ENCODE results near the gene EPS15.
"Not testable (repeated sequence)": the region's sequence is repeated elsewhere in the genome, so short reads cannot be mapped to it uniquely, and the experiment has no call there.

Gene EPS15

DNA sequence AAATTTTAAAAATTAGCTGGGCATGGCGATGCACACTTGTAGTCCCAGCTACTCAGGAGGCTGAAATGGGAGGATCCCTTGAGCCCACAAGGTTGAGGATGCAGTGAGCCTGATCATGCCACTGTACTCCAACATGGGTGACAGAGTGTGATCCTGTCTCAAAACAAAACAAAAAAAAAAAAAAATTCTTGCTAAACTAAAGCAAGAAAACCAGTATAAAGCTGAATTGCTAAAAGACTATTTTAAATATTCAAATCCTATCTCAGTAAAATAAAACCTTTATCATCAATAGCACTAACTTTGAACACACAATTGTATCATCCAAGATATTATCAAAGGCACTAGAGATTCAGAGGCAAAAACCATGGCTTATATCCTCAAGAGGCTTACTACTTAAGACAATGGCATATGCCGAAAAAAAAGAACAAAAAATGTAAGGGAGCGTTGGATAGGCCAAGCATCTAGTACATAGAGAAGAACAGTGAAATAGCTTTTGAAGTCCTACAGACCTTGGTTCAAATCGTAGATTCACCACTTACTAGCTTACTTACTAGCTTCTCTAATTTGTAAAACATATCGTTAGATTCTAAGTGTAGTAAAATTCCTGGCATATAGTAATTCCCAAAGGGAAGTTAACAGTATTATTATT lies 3.6 kb downstream of the EPS15 start:
- DNase-seq (ENCODE audit: low read depth, low spot score), result no peak
- WGBS (ENCODE audit: insufficient coverage, insufficient read length), result no CpG with 5 or more reads among the region's 5 CpGs
- no peaks in the 10 kb centered on the region for H3K9me3 ChIP-seq (ENCODE audit: control insufficient read depth, insufficient read depth, low read length)
- H3K4me1 ChIP-seq (ENCODE audit: control insufficient read depth, insufficient read depth, low read length), result no peaks in the 10 kb centered on the region
- no peaks in the 10 kb centered on the region for H3K36me3 ChIP-seq (ENCODE audit: control insufficient read depth, insufficient read depth, low read length)
- H3K4me3 ChIP-seq (ENCODE audit: low read length), result no peak overlapping the region
- H3K27me3 ChIP-seq (ENCODE audit: control insufficient read depth, insufficient read depth, low read length), result no peaks in the 10 kb centered on the region
- no peak overlapping the region for H3K27ac ChIP-seq (ENCODE audit: low read length)

DNA sequence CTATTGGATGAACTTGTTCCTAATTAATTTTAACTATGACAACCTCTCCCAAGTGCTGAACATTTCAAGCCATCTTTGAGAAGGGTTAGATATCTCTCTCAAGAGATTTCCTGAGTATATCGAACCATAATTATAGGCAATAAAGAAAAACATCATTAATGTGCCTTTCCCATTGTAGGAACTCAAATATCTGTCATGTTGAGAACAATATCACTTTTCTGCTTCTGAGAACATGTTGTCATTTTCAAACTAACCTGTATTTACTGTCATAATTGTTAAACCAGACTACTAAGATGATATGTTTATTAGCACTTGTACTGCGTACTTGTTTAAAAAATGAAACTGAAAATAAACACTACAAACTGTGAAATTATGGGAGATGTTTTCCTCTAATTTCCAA lies 4.3 kb downstream of the EPS15 start:
- H3K36me3 ChIP-seq (ENCODE audit: control insufficient read depth, insufficient read depth, low read length), result no peaks in the 10 kb centered on the region
- H3K4me3 ChIP-seq (ENCODE audit: low read length), result no peak overlapping the region
- H3K27me3 ChIP-seq (ENCODE audit: control insufficient read depth, insufficient read depth, low read length), result no peaks in the 10 kb centered on the region
- no peaks in the 10 kb centered on the region for H3K4me1 ChIP-seq (ENCODE audit: control insufficient read depth, insufficient read depth, low read length)
- no peaks in the 10 kb centered on the region for H3K9me3 ChIP-seq (ENCODE audit: control insufficient read depth, insufficient read depth, low read length)
- H3K27ac ChIP-seq (ENCODE audit: low read length), result no peak overlapping the region
- DNase-seq (ENCODE audit: low read depth, low spot score), result no peak
- no CpG with 5 or more reads among the region's 2 CpGs for WGBS (ENCODE audit: insufficient coverage, insufficient read length)

DNA sequence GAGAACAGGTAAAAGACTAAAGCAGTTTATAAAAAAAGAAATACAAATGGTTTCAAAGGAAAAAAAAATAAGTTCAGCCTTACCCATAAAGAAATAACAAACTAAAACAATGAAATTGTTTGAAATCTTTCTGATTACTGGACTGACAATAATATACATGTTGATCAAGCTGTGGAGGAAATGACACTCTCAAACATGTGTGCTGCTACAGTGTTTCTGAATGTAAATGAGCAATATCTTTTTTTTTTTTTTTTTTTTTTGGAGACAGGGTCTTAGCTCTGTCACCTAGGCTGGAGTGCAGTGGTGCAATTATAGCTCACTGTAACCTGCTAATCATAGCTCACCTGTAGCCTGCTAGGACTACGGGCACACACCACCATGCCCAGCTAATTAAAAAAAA lies 6.5 kb downstream of the EPS15 start:
- Histone ChIP-seq H3K4me1 (ENCODE audit: control insufficient read depth, insufficient read depth, low read length) (no peaks in the 10 kb centered on the region), H3K27me3 (ENCODE audit: control insufficient read depth, insufficient read depth, low read length) (no peaks in the 10 kb centered on the region), H3K9me3 (ENCODE audit: control insufficient read depth, insufficient read depth, low read length) (no peaks in the 10 kb centered on the region), H3K4me3 (ENCODE audit: low read length) (no peak overlapping the region), H3K27ac (ENCODE audit: low read length) (no peak overlapping the region), H3K36me3 (ENCODE audit: control insufficient read depth, insufficient read depth, low read length) (no peaks in the 10 kb centered on the region)
- WGBS (ENCODE audit: insufficient coverage, insufficient read length), result no CpG with 5 or more reads among the region's 1 CpG
- DNase-seq (ENCODE audit: low read depth, low spot score), result no peak

DNA sequence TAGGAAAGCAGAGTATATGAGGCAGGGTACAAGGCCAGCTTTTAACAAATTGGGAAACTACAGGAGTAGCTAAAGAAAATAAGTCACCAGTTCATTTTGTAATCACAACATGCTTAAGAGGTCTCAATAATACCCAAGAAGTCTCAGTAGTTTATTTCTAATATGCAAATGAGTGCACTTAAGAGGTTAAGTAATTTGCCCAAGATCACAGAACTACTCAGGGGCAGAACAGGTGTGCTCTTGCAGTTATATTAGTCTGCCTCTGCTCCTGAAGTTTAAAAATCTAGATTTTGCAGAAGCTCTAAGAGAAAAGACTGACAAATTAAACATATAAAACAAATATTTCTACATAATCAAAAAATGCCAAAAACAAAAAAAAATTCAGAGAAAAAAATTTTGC lies 6.9 kb downstream of the EPS15 start:
- no peak for DNase-seq (ENCODE audit: low read depth, low spot score)
- H3K4me1 ChIP-seq (ENCODE audit: control insufficient read depth, insufficient read depth, low read length), result no peaks in the 10 kb centered on the region
- H3K9me3 ChIP-seq (ENCODE audit: control insufficient read depth, insufficient read depth, low read length), result no peaks in the 10 kb centered on the region
- no peak overlapping the region for H3K27ac ChIP-seq (ENCODE audit: low read length)
- H3K36me3 ChIP-seq (ENCODE audit: control insufficient read depth, insufficient read depth, low read length), result no peaks in the 10 kb centered on the region
- no peaks in the 10 kb centered on the region for H3K27me3 ChIP-seq (ENCODE audit: control insufficient read depth, insufficient read depth, low read length)
- H3K4me3 ChIP-seq (ENCODE audit: low read length), result no peak overlapping the region

DNA sequence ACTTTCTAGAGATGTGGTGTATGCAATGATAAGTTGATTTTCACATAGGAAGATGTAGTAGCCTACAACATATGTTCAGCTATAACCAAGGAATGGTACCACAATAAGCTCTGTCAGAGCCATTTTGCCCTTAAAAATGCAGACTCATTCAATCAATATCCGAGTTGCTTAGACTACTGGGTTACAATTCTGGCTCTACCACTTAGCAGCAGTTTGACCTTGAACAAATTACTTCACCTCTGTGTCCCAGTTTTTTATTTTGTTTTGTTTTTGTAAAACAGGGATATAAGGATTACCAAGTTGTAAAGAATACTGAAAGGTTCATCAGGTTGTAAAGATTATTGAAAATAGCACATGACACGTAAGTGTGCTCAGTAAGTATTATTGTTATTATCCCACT lies 9.3 kb downstream of the EPS15 start:
- Histone ChIP-seq H3K36me3 (ENCODE audit: control insufficient read depth, insufficient read depth, low read length) (no peaks in the 10 kb centered on the region), H3K4me3 (ENCODE audit: low read length) (no peak overlapping the region), H3K9me3 (ENCODE audit: control insufficient read depth, insufficient read depth, low read length) (no peaks in the 10 kb centered on the region), H3K4me1 (ENCODE audit: control insufficient read depth, insufficient read depth, low read length) (no peaks in the 10 kb centered on the region), H3K27ac (ENCODE audit: low read length) (no peak overlapping the region), H3K27me3 (ENCODE audit: control insufficient read depth, insufficient read depth, low read length) (no peaks in the 10 kb centered on the region)
- no peak for DNase-seq (ENCODE audit: low read depth, low spot score)
- WGBS (ENCODE audit: insufficient coverage, insufficient read length), result no CpG with 5 or more reads among the region's 2 CpGs

DNA sequence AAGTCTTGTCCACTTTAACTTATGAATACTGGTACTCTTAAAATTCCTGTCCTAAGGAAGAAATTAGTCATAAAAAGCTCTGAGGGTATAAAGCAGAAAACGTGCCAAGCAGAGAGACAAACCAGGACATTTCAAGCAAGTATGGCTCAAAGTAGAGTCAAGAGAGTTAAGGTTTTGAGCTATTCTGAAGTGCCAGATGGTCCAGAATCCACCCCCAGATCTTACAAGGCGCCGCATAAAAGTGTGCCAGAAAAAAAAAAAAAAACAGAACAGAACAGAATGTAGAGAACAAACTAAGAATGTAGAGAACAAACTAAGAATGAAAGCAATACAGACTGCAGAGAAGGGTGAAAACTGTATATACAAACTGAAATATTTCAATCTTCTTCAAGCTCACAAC lies 12.5 kb downstream of the EPS15 start:
- no CpG with 5 or more reads among the region's 3 CpGs for WGBS (ENCODE audit: insufficient coverage, insufficient read length)
- no peak overlapping the region for H3K27ac ChIP-seq (ENCODE audit: low read length)

DNA sequence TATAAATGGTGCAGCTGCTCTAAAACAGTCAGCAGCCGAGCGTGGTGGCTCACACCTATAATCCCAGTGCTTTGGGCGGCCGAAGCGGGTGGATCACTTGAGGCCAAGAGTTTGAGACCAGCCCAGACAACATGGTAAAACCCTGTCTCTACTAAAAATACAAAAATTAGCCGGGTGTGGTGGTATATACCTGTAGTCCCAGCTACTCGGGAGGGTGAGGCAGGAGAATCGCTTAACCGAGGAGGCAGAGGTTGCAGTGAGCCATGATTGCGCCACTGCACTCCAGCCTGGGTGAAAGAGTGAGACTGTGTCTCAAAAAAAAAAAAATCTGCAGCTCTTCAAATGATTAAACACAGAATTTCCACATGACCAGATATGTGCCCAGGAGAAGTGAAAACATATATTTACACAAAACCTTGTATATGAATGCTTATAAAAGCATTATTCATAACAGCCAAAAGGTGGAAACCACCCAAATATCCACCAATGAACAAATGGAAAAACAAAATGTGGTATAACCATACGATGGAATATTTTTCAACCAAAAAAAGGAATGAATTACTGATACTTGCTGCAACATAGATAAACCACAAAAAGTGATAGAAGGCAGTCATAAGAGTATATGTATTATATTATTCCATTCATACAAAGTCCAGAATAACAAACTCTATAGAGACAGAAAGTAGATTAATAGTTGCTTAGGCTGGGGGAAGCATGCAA lies 14.1 kb downstream of the EPS15 start:
- Histone ChIP-seq H3K27ac (ENCODE audit: low read length) (no peak overlapping the region), H3K4me3 (ENCODE audit: low read length) (no peak overlapping the region), H3K27me3 (ENCODE audit: control insufficient read depth, insufficient read depth, low read length) (no peaks in the 10 kb centered on the region), H3K4me1 (ENCODE audit: control insufficient read depth, insufficient read depth, low read length) (no peaks in the 10 kb centered on the region), H3K36me3 (ENCODE audit: control insufficient read depth, insufficient read depth, low read length) (no peaks in the 10 kb centered on the region), H3K9me3 (ENCODE audit: control insufficient read depth, insufficient read depth, low read length) (no peaks in the 10 kb centered on the region)
- WGBS (ENCODE audit: insufficient coverage, insufficient read length), result no CpG with 5 or more reads among the region's 11 CpGs
- DNase-seq (ENCODE audit: low read depth, low spot score), result no peak

More for the DNA sequence above, 12.5 kb downstream of the EPS15 start:
- H3K9me3 ChIP-seq (ENCODE audit: control insufficient read depth, insufficient read depth, low read length), result no peaks in the 10 kb centered on the region
- no peaks in the 10 kb centered on the region for H3K27me3 ChIP-seq (ENCODE audit: control insufficient read depth, insufficient read depth, low read length)
- H3K4me3 ChIP-seq (ENCODE audit: low read length), result no peak overlapping the region
- H3K4me1 ChIP-seq (ENCODE audit: control insufficient read depth, insufficient read depth, low read length), result no peaks in the 10 kb centered on the region
- DNase-seq (ENCODE audit: low read depth, low spot score), result no peak
- no peaks in the 10 kb centered on the region for H3K36me3 ChIP-seq (ENCODE audit: control insufficient read depth, insufficient read depth, low read length)

DNA sequence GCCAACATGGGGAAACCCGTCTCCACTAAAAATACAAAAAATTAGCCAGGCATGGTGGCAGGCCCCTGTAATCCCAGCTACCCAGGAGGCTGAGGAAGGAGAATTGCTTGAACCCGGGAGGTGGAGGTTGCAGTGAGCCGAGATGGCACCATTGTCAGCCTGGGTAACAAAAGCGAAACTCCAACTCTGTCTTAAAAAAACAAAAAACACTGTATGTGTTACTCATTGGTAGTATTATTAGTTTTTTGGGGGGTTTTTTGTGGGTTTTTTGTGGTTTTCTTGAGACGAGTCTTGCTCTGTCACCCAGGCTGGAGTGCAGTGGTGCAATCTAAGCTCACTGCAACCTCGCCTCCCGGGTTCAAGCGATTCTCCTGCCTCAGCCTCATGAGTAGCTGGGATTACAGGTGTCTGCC lies 17.8 kb downstream of the EPS15 start:
- no CpG with 5 or more reads among the region's 8 CpGs for WGBS (ENCODE audit: insufficient coverage, insufficient read length)
- not testable (repeated sequence) for H3K27me3 ChIP-seq (ENCODE audit: control insufficient read depth, insufficient read depth, low read length); H3K4me3 ChIP-seq (ENCODE audit: low read length); H3K36me3 ChIP-seq (ENCODE audit: control insufficient read depth, insufficient read depth, low read length); DNase-seq (ENCODE audit: low read depth, low spot score); H3K9me3 ChIP-seq (ENCODE audit: control insufficient read depth, insufficient read depth, low read length); H3K4me1 ChIP-seq (ENCODE audit: control insufficient read depth, insufficient read depth, low read length); H3K27ac ChIP-seq (ENCODE audit: low read length)

DNA sequence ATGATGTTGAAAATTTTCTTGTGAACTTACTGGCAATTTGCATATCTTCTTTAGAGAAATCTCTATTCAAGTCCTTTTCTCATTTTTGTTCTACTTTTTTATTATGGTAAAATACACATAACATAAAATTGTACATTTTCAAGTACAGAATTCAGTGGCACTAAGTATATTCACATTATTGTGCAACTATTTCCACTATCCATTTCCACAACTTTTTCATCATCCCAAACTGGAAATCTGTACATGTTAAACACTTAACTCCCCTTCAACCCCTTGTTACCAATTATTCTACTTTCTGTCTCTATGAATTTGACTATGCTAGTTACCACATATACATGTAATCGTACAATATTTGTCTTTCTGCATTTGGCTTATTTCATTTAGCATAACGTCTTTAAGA lies 19.4 kb downstream of the EPS15 start:
- no peak overlapping the region for H3K4me3 ChIP-seq (ENCODE audit: low read length)

DNA sequence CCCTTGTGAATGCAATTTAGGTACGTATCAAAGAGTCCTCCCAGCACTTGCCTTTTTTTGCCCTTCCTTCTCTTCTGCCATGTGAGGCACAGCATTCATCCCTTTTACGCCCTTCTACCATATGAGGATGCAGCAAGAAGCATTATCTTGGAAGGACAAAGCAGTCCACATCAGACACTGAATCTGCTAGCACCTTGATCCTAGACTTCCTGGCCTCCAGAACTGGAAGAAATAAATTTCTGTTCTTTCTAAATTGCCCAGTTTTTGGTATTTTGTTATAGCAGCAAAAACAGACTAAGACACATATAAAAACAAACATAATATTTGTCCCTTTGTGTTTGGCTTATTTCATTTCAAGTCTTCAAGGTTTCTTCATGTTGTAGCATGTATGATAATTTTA lies 20.1 kb downstream of the EPS15 start:
- WGBS (ENCODE audit: insufficient coverage, insufficient read length), result no CpG with 5 or more reads among the region's 2 CpGs
- no peaks in the 10 kb centered on the region for H3K4me1 ChIP-seq (ENCODE audit: control insufficient read depth, insufficient read depth, low read length)
- H3K27ac ChIP-seq (ENCODE audit: low read length), result no peak overlapping the region
- H3K9me3 ChIP-seq (ENCODE audit: control insufficient read depth, insufficient read depth, low read length), result no peaks in the 10 kb centered on the region
- H3K27me3 ChIP-seq (ENCODE audit: control insufficient read depth, insufficient read depth, low read length), result no peaks in the 10 kb centered on the region
- DNase-seq (ENCODE audit: low read depth, low spot score), result no peak
- H3K36me3 ChIP-seq (ENCODE audit: control insufficient read depth, insufficient read depth, low read length), result no peaks in the 10 kb centered on the region
- no peak overlapping the region for H3K4me3 ChIP-seq (ENCODE audit: low read length)

More for the DNA sequence above, 19.4 kb downstream of the EPS15 start:
- no peak for DNase-seq (ENCODE audit: low read depth, low spot score)
- H3K27me3 ChIP-seq (ENCODE audit: control insufficient read depth, insufficient read depth, low read length), result no peaks in the 10 kb centered on the region
- H3K4me1 ChIP-seq (ENCODE audit: control insufficient read depth, insufficient read depth, low read length), result no peaks in the 10 kb centered on the region
- no CpG with 5 or more reads among the region's 2 CpGs for WGBS (ENCODE audit: insufficient coverage, insufficient read length)
- no peak overlapping the region for H3K27ac ChIP-seq (ENCODE audit: low read length)
- no peaks in the 10 kb centered on the region for H3K36me3 ChIP-seq (ENCODE audit: control insufficient read depth, insufficient read depth, low read length)
- no peaks in the 10 kb centered on the region for H3K9me3 ChIP-seq (ENCODE audit: control insufficient read depth, insufficient read depth, low read length)

DNA sequence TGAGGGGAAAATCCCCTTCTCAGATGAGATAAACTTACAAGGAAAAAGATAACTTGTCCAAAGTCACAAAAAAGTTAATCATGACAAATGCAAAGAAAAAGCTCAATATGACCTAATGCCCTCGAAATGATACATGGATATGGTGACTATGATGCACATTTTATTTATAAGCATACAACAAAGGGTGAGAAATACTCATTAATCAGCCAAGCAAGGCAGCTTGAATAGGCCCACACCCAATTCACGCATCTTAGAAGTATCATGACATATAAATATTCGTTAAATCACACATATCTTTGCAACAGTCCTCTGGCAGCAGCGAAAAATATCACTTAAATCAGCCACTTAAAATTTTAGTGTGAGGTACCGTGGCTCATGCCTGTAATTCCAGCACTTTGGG lies 21.7 kb downstream of the EPS15 start:
- H3K9me3 ChIP-seq (ENCODE audit: control insufficient read depth, insufficient read depth, low read length), result no peaks in the 10 kb centered on the region
- no peaks in the 10 kb centered on the region for H3K4me1 ChIP-seq (ENCODE audit: control insufficient read depth, insufficient read depth, low read length)
- no peaks in the 10 kb centered on the region for H3K36me3 ChIP-seq (ENCODE audit: control insufficient read depth, insufficient read depth, low read length)
- WGBS (ENCODE audit: insufficient coverage, insufficient read length), result no CpG with 5 or more reads among the region's 5 CpGs
- no peak overlapping the region for H3K27ac ChIP-seq (ENCODE audit: low read length)
- H3K4me3 ChIP-seq (ENCODE audit: low read length), result no peak overlapping the region
- H3K27me3 ChIP-seq (ENCODE audit: control insufficient read depth, insufficient read depth, low read length), result no peaks in the 10 kb centered on the region
- DNase-seq (ENCODE audit: low read depth, low spot score), result no peak
